Right kidney (tissue), 1 donor: ENCODE results near the gene PFDN6.
A peak's percentile ranks its signal among the peaks of the same experiment; 100 is the strongest.

Source experiments
- DNase-seq: peaks from one replicate; pipeline ENCODE4 v3.0.0-alpha.2; 2016

The PFDN6 gene

GRCh38 chr6:33316603-33317418 is 27.4 kb downstream of the PFDN6 start:
- no peak for DNase-seq

- no peak for DNase-seq
Observed at GRCh38 chr6:33317419-33317668, 27.9 kb downstream of the PFDN6 start.

GRCh38 chr6:33317669-33318425 is 28.4 kb downstream of the PFDN6 start, which contains the start of gene ZBTB22:
ZBTB22 (minus strand) TSS chr6:33317744; CDS start chr6:33316916, 828 bp downstream.
- peak; percentile 97 for DNase-seq

- DNase-seq = no peak
Observed at GRCh38 chr6:33318426-33319073, 29.1 kb downstream of the PFDN6 start.

- no peak for DNase-seq
Observed at GRCh38 chr6:33319939-33320314, 30.5 kb downstream of the PFDN6 start.

- DNase-seq = no peak
Observed at GRCh38 chr6:33320315-33321181, 31.1 kb downstream of the PFDN6 start.

- DNase-seq = no peak
Observed at GRCh38 chr6:33321227-33321626, 31.8 kb downstream of the PFDN6 start.

GRCh38 chr6:33323623-33323948 is 34.2 kb downstream of the PFDN6 start:
- DNase-seq = no peak

- no peak for DNase-seq
Observed at GRCh38 chr6:33324125-33324524, 34.7 kb downstream of the PFDN6 start.

- no peak for DNase-seq
Observed at GRCh38 chr6:33329058-33329457, 39.7 kb downstream of the PFDN6 start.

GRCh38 chr6:33330736-33331135 is 41.3 kb downstream of the PFDN6 start:
- no peak for DNase-seq

- no peak for DNase-seq
Observed at GRCh38 chr6:33333666-33334065, 44.3 kb downstream of the PFDN6 start.

- no peak for DNase-seq
Observed at GRCh38 chr6:33335916-33336315, 46.5 kb downstream of the PFDN6 start.

GRCh38 chr6:33336495-33336894 is 47.1 kb downstream of the PFDN6 start:
- no peak for DNase-seq

- no peak for DNase-seq
Observed at GRCh38 chr6:33339193-33339592, 49.8 kb downstream of the PFDN6 start.
